Measurements from ENCODE around the gene CCDC14.
A peak's percentile ranks its signal among the peaks of the same experiment; 100 is the strongest.
"Not testable (repeated sequence)": the region's sequence is repeated elsewhere in the genome, so short reads cannot be mapped to it uniquely, and the experiment has no call there.

Gene CCDC14, protein sequence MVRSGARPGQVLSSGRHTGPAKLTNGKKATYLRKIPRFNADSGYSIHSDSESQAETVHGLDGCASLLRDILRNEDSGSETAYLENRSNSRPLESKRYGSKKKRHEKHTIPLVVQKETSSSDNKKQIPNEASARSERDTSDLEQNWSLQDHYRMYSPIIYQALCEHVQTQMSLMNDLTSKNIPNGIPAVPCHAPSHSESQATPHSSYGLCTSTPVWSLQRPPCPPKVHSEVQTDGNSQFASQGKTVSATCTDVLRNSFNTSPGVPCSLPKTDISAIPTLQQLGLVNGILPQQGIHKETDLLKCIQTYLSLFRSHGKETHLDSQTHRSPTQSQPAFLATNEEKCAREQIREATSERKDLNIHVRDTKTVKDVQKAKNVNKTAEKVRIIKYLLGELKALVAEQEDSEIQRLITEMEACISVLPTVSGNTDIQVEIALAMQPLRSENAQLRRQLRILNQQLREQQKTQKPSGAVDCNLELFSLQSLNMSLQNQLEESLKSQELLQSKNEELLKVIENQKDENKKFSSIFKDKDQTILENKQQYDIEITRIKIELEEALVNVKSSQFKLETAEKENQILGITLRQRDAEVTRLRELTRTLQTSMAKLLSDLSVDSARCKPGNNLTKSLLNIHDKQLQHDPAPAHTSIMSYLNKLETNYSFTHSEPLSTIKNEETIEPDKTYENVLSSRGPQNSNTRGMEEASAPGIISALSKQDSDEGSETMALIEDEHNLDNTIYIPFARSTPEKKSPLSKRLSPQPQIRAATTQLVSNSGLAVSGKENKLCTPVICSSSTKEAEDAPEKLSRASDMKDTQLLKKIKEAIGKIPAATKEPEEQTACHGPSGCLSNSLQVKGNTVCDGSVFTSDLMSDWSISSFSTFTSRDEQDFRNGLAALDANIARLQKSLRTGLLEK

GRCh38 chr3:123960781-123961507 lies at the start of gene CCDC14:
Gene CCDC14 (minus strand): TSS chr3:123961229. CDS start chr3:123961173, 56 bp downstream.
- peak; percentile 80 for DNase-seq

GRCh38 chr3:124008321-124008720 lies 47.3 kb upstream of the CCDC14 start:
- DNase-seq, result not testable (repeated sequence)

- no peak for DNase-seq
Observed at GRCh38 chr3:124007186-124007585, 46.2 kb upstream of the CCDC14 start.

DNA sequence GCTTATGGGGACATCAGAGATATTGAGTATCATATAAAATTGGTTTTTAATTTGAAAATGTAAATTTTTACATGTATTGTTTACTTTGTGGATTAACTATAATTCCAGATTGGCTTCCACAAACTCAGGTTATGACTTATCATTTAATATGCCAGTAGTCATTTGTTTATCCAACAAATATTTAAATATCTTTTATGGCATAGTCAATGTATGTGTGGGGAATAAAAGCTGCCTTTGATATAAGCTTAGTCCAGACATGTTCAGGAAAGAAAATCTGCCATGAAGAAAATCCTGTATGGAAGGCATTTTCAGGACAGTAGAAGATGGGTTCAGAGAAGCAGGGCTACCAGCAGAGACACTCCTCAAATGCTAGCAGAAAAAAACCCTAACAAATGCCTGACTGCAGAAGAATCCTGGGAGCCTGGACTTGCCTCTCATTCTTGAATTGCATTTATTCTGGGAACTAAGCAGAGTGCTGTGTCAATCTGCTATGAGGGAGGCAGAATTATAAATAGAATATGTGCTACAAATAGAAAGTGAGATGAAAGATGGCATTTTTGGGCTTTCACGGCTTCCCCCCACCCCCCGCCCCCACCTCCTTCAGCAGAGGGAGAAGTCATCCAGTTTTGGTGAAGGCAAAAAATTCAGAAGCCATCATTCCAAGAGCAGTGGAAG lies 41.5 kb upstream of the CCDC14 start:
- DNase-seq, result not testable (repeated sequence)

GRCh38 chr3:124001366-124001765 lies 40.3 kb upstream of the CCDC14 start:
- DNase-seq, result not testable (repeated sequence)

DNA sequence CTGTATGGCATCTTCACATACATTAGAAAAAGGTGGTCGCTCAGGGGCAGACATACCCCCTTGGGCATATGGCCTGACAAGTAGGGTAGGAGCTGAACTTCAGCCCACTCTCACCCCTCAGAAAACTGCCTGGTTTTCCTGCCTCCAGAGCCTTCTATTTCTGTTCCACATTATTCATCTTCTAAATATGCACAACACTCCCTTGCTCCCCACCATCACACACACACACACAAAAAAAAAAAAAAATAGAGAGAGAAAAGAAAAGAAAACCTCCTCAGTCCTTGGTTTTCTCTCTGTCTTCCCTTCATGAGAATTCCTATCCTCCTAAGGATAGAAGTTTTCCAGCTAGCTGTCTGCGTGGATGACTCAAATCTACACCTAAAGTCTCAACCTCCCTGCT lies 36.5 kb upstream of the CCDC14 start:
- DNase-seq, result no peak

DNA sequence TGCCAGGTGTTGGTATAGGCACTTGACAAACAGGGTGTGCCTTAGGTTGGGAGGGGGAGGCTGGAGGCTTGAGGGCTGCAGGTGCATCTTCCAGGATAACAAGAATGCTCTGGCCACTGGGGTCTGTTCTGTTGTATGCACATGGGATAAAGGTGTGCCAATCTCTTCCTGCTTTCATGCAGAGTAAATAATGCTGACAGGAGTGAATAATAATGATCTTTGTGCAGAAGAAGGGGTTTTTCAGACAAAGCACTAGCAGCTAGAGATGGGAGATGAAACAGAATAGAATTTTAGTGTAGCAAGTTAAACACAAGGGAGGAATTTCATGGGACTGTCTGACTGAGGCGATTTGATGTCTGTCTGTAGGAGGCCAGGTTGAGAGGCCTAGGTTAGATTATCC lies 32.8 kb upstream of the CCDC14 start:
- no peak for DNase-seq

DNA sequence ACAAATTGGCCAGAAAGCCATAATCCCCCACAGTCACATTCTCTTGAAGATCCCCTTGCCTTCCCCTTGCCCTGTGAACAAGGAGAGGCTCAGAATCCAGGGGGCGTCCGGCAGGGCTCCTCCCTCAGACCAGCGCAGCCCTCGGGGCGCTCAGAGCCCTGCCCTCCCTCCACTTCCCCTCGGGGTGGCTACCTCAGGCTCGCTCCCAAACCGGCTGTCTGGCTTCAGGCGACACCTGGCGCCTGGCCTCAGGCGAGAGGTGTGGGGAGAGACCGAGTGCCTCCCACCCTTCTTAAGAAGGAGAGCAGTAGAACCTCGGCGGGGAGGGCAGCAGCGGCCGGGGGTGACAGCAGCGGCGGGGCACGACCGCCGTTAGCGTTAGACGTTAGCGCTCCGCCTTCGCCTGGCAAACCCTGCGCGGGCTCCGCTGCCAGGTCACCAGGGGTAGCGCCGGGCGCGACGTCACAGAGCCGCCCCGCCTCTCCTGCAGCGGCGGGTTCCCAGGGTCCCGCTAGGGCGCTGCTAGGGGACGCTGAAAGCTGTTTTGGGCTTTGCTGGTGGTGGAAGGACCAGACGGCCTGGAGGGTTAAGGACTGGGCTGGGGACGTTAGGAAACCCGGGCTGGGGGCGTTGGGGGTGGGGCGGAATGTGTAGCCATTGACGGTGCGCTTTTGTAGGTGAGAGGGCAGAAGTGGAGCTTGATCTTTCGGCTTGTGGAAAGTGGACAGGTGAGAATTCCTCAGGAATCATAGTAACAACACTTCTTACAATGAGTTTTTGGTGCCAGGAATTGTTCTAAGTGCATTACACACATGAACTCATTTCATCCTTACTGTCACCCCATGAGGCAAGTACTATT lies 30.9 kb upstream of the CCDC14 start, which contains the start of gene ROPN1:
Gene ROPN1, minus strand, starts transcription at position 395 of the 859 bp plus-strand sequence. CDS start 11,643 bp downstream, outside the sequence.
- not testable (repeated sequence) for DNase-seq

DNA sequence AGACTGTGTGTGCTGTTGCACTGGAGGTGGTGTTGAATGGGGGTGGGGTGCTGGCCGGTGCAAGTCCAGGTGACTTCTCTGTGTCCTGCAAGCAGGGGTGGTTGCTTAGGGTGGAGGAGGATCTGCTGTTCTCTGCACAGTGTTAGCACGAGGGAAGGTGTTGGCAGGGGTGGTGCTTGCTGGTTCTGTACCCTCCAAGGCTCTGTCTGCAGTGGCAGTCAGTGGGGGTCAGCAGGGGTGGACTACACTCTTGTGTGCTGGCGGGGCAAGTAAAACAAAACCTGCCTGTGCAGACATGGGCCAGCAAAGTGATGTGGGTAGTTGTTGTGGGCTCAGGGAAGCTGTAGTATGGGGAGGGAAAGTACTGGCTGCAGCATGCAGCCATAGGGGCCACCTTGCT lies 25.4 kb upstream of the CCDC14 start:
- DNase-seq, result no peak

DNA sequence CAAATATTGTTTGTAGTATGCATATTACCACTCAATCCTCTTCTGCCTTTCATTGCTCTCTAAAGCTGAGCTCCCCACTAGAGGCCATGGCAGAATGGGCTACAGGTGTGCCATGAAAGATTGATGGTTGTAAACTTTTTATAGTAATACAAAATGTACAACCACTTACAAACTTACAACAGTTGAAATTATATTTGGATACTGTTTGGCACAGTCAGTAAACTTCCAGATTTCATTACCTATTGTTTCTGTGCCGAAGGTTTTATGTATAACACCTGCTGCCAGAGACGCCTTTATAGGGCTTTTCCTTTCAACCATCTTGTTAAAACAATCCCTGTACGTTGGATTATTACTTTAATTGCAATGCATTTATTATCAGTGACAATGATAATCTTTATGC lies 23.9 kb upstream of the CCDC14 start:
- DNase-seq, result no peak

DNA sequence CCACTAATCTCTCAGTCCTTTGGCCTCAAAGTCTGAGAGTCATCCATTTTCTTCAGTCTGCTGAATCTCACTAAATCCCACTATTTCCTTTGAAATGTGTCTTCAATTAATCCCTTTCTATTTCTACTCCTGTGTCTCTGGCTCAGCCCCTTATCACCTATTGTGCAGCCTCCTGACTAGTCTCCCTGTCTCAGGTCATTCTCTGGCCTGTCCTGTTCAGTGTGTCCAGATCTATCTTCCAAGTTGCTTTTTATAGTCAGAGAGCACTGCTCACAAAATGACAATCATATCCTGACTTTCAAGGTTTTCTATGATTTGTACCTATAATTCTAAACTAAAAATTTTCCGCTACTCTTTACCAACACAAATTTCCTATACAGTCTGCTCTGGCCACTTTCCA lies 23.3 kb upstream of the CCDC14 start:
- DNase-seq, result no peak

- DNase-seq, result not testable (repeated sequence)
Observed at GRCh38 chr3:123981317-123981716, 20.3 kb upstream of the CCDC14 start.

GRCh38 chr3:123980539-123980938 lies 19.5 kb upstream of the CCDC14 start:
- DNase-seq, result no peak

DNA sequence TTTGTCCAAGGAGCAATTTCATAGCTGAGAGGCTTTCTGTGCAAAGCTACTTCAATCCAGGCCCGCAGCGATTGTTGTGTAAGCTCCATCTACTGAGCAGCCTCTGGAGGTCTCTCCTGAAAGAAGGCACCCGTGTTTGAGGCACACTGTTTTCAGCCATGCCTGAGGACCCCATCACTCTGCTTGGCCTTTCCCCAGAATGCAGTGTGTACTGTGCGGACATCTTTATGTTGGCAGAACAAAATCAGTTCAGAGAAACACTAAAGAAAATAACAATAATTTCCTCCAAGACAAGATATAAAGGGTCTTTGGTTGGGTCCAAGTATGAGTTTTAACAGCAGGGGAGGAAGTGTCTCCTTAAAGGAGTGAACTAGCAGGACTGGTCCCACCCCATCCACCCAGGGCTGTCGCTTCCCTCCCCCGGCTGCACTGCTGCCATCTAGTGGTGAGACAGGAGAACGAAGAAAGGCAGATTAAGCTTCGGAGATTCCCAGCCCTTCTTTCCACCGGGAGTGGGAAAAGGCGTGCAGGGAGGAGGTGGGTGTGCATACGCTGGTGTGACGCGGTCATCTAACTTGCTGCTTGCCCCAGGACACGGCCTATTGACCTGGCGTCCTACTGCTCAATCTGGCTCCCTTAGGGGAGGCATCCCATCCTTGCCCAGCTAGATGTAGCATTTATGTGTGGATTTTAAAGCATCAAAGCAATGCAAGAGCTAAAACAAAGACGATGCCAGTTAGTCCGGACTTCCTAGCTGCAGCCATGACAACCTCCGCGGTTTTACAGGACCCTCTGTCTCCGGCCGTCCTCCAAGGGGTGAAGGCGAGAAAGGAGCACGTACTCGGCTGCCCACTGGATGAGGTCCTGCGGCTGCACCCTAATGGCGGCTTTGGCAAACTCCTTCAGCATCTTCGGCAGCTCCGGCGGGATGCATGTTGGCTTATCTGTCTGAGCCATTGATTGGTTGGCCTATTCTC lies 18.8 kb upstream of the CCDC14 start:
- not testable (repeated sequence) for DNase-seq

GRCh38 chr3:123976904-123977303 lies 15.9 kb upstream of the CCDC14 start:
- DNase-seq, result not testable (repeated sequence)

DNA sequence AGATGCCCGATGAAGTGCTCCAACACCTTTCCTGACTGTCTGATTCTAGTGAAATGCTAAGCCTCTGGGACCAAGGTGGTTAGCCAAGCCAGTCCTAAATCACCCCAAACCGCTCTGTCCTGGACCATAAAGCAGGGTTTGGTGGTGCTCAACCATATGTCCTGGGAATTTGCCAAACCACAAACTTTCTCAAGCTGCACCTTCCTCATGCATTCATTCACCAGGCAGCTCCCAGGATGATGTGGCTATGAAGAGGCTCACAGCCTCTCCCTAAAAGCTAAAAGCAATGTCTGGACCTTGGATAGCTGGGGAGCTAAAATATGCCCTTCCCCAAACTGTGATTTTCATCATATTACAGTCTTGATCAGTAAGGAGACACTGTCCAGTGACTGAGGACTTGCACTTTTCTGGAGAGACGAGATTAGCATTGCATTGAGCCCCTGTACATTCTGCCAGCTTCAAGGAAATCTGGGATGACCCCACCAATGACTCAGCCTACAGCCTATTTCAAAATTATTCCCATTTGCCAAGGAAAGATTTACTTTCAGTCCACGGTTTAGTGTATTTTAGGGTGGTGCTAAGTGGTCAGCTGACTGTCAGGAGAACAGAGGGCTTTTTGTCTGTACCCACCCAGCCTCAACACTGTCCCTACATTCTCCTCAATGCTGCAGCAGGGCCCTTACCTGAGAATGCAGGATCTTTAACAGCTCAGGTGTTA lies 15.3 kb upstream of the CCDC14 start:
- DNase-seq, result not testable (repeated sequence)

DNA sequence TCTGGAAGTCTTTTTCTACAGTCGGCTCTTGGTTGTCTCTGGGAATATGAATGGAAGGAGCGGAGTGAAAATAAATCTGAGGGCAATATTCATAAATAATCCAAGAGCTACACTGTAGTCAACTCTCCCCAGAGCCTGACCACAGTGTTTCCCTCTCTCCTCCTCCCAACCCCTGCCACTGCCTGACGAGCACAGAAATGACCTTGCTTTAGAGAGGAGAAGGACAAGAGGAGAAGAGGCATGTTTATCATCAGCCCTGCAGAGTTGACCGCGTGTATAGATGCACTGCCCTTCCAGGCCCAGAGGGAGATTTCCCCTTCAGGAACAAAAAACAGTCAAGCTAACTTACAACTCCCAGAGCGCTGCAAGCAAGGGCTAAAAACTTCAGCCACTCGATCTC lies 14.0 kb upstream of the CCDC14 start:
- DNase-seq, result not testable (repeated sequence)

GRCh38 chr3:123971406-123971805 lies 10.4 kb upstream of the CCDC14 start:
- DNase-seq, result no peak

GRCh38 chr3:123967260-123967659 lies 6.2 kb upstream of the CCDC14 start:
- DNase-seq, result not testable (repeated sequence)

Measured in NK-92 treated with Interleukin-12 subunit alpha and Interleukin-12 subunit beta, amount 100 ng/mL, for 24 hours (cell line).